GM10248 (cell line): ENCODE measurements around the gene TACC2.

Experiments
- CTCF ChIA-PET: fragments of 300-600 bp; sonication (Branson Sonifier 250); formaldehyde crosslinking; extraction: SDS; loops from one replicate; lab custom pipeline; 2021; ENCODE audit warnings: antibody characterized with exemption; lab: Yijun Ruan, JAX
- POLR2A ChIA-PET: fragments of 350-650 bp; sonication (Branson Sonifier 250); formaldehyde crosslinking; extraction: SDS; loops from one replicate; lab custom pipeline; 2020; ENCODE audit warnings: antibody characterized with exemption; lab: Yijun Ruan, JAX
- DNase-seq: peaks from one replicate; pipeline ENCODE4 v3.0.0; 2012; ENCODE audit errors: extremely low spot score
- CTCF ChIP-seq: IDR thresholded peaks from 2 replicates; pipeline ENCODE4 v1.5.1; 2012; ENCODE audit warnings: mild to moderate bottlenecking, low read depth; ENCODE audit errors: extremely low read depth, missing control alignments, control extremely low read depth

TACC2 gene

DNA sequence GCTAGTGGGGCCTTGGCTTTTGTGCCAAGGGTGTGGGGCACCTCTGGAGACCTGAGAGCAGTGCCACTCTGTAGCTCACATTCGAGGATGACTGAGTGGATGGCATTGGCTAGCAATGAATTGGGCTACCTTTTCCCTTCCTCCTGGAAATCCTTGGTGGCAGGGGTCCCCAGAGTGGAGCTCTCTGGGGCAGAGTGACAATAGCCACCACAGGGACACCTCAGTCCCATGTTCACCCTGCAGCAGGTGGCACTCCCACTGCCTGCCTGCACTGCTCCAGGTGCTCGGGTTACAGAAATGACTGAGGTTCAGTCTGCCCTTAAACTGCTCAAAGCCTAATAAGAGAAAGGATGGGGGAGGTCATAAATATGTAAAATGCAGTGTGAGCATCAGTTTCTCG lies 300.0 kb downstream of the TACC2 start:
- POLR2A ChIA-PET: no interaction called here
- DNase-seq: no peak
- CTCF ChIA-PET: interaction anchor here (4.2 to 11.6 kb wide), 2 partner anchors 8 to 9 kb away, joined by 21 to 86 read pairs; no protein-coding TSS in a partner anchor
- TF ChIP-seq CTCF: no peak

- ChIA-PET POLR2A (no interaction called here), CTCF (interaction anchor here (1.3 to 4.2 kb wide), 3 partner anchors 8 to 22 kb away, joined by 3 to 21 read pairs (median 3); no protein-coding TSS in a partner anchor)
- no peak for TF ChIP-seq CTCF
These were observed 301.4 kb downstream of the TACC2 start for GRCh38 chr10:122290334-122290733.

DNA sequence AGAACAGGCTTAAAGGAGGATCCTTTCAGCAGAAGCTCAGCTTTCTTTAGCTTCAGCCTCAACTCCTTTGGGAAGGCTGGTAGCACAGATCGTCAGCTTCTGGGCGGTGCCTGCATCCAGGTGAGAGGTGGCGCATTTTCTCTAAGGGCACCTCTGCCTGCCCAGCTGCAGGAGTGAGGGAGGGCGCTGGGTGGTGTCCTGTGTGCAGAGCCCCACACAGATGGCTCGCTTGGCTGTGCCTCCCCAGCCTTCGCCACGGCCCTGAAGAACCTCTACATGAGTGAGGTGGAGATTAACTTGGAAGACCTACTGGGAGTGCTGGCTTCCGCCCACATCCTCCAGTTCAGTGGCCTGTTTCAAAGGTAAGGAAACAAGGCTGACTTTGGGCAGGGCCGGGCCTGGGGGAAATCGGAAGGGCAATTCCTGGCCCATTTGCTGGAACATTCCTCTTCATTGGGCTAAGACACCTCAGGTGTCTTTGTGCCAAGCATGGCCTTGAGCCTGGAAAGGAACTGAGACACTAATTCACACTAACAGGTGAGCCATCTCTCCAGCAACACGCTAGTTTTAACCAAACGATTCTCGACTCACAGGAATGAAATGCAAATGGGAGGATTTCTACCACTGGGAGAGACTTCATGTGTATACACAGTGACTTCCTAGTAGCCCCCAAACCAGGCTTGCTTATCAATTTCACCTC lies 302.0 kb downstream of the TACC2 start:
- ChIA-PET POLR2A (no interaction called here), CTCF (interaction anchor here (1.1 to 4.2 kb wide), 4 partner anchors 8 to 144 kb away, joined by 3 to 21 read pairs (median 4); no protein-coding TSS in a partner anchor)
- no peak for DNase-seq
- TF ChIP-seq CTCF: no peak

More at GRCh38 chr10:122290334-122290733, 301.4 kb downstream of the TACC2 start:
- DNase-seq: no peak

- DNase-seq: no peak
- ChIA-PET CTCF (interaction anchor here (1.1 to 4.2 kb wide), 2 partner anchors 11 to 143 kb away, joined by 5 to 21 read pairs; no protein-coding TSS in a partner anchor), POLR2A (no interaction called here)
- TF ChIP-seq CTCF: no peak
These were observed 302.8 kb downstream of the TACC2 start for GRCh38 chr10:122291739-122292138.

DNA sequence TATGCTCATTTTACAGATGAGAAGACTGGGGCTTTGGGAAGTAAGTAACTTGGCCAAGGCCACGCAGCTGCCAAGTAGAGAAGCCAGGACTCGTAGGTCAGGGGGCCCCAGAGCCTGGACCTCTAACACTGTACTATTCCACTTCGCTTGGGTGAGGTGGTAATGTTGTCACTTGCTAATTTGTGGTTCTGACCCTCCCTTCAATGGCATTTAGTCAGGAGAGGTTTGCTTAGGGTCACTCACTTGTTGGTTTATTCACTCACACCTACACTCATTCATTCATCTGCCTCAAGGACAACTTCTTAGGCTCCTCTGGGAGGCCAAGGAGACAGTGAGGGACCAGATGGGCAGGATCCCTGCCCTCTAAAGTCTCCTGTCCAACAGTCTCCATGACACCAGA lies 303.4 kb downstream of the TACC2 start:
- CTCF ChIA-PET: interaction anchor here (1.1 to 7.6 kb wide), 5 partner anchors 10 to 143 kb away, joined by 3 to 160 read pairs (median 5); no protein-coding TSS in a partner anchor
- no peak for TF ChIP-seq CTCF
- POLR2A ChIA-PET: no interaction called here
- no peak for DNase-seq

DNA sequence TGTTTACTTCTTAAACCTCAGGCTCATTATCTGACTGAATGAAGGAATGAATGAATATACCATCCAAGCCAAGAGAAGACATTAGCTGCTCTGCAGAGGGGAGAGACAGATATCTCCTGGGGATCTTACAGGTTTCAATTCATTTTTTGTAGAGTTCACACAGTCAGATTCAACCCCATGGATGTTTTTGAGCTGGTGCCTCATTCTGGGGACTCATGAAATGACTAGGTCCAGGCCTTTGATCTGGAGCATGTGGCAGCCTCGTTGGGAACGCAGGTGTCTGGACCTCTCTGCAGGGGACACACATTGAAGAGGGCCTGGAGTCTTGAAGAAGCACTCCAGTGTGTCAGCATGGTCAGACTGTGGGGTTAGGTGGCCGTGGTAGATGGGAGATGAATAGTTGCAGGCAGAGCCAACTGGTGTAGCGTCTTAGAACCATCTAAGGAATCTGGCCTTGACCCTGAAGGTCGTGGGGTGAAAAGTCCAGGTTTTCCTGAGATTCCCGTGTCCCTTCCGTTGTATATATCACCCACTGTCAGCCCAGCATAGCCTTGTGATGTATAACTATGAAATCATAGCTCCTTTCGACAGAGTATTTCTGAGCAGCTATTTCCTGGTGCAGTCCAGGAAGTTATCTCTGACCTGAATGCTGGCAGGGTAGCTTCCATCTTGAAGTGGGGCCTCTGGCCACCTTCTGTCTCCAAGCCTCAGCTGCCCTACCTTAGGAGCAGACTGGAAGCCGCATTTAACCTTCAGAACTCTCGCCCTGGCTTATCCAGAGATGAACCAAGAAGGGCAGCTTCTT lies 304.4 kb downstream of the TACC2 start:
- POLR2A ChIA-PET: interaction anchor here (0.9 kb wide), 1 partner anchor 81 kb away, joined by 3 read pairs; no protein-coding TSS in a partner anchor
- peak; percentile 37 for DNase-seq
- no peak for TF ChIP-seq CTCF
- CTCF ChIA-PET: interaction anchor here (0.7 to 7.6 kb wide), 9 partner anchors 9 to 272 kb away, joined by 3 to 160 read pairs (median 4); no protein-coding TSS in a partner anchor
